T-helper 2 cell treated with Interferon-gamma antibody and Interleukin-4, amounts not matched to agents 5 μg/mL and 100 μg/mL, for 36 hours (primary cell): ENCODE measurements around the gene B9D2.

ENCODE experiments used
- DNase-seq: peaks from one replicate; pipeline ENCODE4 v3.0.0; 2021; ENCODE audit warnings: low spot score
- H3K27ac Mint-ChIP-seq: one replicate; pipeline ENCODE4 v1.8.0; 2021; ENCODE audit warnings: mild to moderate bottlenecking, mixed read lengths
- H3K27me3 Mint-ChIP-seq: one replicate; pipeline ENCODE4 v1.8.0; 2021; ENCODE audit warnings: low read depth, mixed read lengths
- H3K36me3 Mint-ChIP-seq: one replicate; pipeline ENCODE4 v1.8.0; 2021; ENCODE audit warnings: low read depth, mixed read lengths
- H3K4me1 Mint-ChIP-seq: one replicate; pipeline ENCODE4 v1.8.0; 2021; ENCODE audit warnings: low read depth, mixed read lengths
- H3K4me3 Mint-ChIP-seq: one replicate; pipeline ENCODE4 v1.8.0; 2022; ENCODE audit warnings: mild to moderate bottlenecking, moderate library complexity, mixed read lengths
- H3K9me3 Mint-ChIP-seq: one replicate; pipeline ENCODE4 v1.8.0; 2021; ENCODE audit warnings: mixed read lengths

The B9D2 gene

DNA sequence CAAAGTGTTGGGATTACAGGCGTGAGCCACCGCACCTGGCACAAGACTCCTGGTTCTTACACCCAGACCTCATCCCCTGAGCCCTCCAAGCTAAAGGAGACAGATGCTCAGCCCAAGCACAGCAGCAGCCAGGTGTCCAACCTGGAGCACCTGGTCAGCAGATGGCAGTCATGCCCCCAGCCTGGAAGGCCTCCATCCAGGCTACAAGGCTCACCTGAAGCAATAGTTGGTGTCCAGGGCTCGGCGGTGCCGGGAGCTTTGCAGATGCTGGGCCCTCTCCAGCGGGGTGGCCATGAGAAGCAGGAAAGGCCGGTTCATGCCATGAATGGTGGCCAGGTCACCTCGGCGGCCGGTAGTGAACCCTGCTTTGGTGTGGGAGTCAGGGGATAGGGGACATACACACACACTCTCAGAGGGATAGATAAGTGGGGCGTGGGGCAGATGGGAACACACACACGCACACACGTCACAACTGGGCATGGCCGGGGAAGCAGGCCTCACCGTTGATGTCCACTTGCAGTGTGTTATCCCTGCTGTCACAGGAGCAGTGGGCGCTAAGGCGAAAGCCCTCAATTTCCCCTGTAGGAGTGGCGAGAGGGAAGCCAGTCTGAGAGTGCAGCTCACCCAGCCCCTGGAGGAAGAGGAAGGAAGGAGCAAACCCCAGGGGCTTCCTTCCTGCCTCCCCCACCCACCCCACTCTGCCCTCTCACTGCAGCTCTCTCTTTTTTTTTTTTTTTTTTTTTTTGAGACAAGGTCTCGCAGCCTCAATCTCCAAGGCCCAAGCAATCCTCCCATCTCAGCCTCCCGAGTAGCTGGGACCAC is 22.1 kb downstream of the B9D2 start:
- Mint-ChIP-seq H3K9me3 (no peaks in the 10 kb centered on the region), H3K36me3 (peaks cover 59% of the 10 kb centered on the region), H3K4me3 (peak overlapping the region; percentile 4), H3K4me1 (peaks cover 25% of the 10 kb centered on the region), H3K27me3 (no peaks in the 10 kb centered on the region), H3K27ac (no peak overlapping the region)
- DNase-seq = no peak

DNA sequence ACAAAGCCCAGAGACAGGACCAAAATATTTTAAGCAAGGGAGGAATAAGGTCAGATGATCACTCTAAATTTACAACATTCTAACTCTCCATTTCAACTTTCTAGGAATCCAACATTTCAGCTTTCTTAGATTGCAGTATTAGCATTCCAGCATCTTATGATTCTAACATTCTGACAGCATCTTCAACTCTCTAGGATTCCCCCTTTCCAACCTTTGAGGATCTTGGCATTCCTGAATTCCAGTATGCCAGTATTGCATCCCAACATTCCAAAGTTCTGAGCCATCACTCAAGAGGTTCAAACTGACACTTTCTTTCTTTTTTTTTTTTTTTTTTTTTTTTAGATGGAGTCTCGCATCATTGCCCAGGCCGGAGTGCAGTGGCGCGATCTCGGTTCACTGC is 24.0 kb downstream of the B9D2 start:
- peaks cover 27% of the 10 kb centered on the region for H3K4me1 Mint-ChIP-seq
- peaks cover 54% of the 10 kb centered on the region for H3K36me3 Mint-ChIP-seq
- DNase-seq = no peak
- no peak overlapping the region for H3K4me3 Mint-ChIP-seq
- peak overlapping the region; percentile 45 for H3K27ac Mint-ChIP-seq
- H3K9me3 Mint-ChIP-seq = no peaks in the 10 kb centered on the region
- no peaks in the 10 kb centered on the region for H3K27me3 Mint-ChIP-seq

DNA sequence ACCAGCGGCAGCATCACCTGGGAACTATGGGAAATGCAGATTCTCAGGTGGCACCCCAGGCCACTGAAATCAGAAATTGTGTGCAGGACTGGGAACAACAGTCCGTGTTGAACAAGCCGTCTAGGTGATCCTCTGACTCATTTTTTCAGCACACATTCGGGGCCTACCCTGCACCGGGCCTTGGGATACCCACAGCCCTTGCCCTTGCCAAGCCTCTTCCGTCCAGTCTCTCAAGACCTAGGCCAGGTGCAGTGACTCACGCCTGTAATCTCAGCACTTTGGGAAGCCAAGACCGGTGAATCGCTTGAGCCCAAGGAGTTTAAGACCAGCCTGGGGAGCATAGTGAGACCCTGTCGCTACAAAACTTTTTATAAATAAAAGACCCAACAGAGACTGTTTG is 28.5 kb downstream of the B9D2 start:
- Mint-ChIP-seq H3K9me3 (no peaks in the 10 kb centered on the region), H3K36me3 (peaks cover 50% of the 10 kb centered on the region), H3K27ac (no peak overlapping the region), H3K4me3 (no peak overlapping the region), H3K4me1 (peaks cover 28% of the 10 kb centered on the region), H3K27me3 (no peaks in the 10 kb centered on the region)
- no peak for DNase-seq

DNA sequence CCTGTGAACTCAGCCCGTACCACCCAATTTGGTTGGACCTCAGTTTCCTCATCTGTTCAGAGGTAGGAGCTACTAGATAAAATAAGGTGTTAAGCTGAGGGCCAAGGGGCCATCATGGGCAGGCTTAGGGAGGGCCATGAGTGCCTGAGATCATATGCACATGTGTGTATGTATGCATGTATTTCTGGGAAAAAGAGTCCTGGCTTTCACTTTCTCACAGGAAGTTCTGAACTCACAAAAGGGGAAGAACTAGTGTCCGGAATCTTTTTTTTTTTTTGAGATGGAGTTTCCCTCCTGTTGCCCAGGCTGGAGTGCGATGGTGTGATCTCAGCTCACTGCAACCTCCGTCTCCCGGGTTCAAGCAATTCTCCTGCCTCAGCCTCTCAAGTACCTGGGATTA is 29.2 kb downstream of the B9D2 start:
- H3K27me3 Mint-ChIP-seq = no peaks in the 10 kb centered on the region
- peaks cover 27% of the 10 kb centered on the region for H3K4me1 Mint-ChIP-seq
- no peaks in the 10 kb centered on the region for H3K9me3 Mint-ChIP-seq
- peak overlapping the region; percentile 15 for H3K27ac Mint-ChIP-seq
- DNase-seq = no peak
- peaks cover 48% of the 10 kb centered on the region for H3K36me3 Mint-ChIP-seq
- no peak overlapping the region for H3K4me3 Mint-ChIP-seq

DNA sequence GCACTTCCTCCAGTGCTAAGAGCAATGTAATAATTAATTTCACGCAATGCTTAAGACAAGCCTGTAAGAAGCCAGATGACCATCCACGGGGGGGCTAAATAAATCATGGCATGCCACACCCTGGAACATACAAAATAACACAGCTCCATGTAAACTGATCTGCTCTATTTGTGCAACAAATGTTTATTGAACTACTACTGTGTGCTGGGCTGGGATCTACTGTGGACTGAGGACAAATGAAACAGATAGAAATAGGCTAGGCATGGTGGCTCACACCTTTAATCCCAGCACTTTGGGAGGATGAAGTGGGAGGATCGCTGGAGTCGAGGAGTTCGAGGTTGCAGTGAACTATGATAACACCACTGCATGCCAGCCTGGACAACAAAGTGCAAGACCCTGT is 31.5 kb downstream of the B9D2 start:
- no peaks in the 10 kb centered on the region for H3K9me3 Mint-ChIP-seq
- no peak for DNase-seq
- H3K27ac Mint-ChIP-seq = peak overlapping the region; percentile 21
- no peaks in the 10 kb centered on the region for H3K27me3 Mint-ChIP-seq
- peaks cover 39% of the 10 kb centered on the region for H3K4me1 Mint-ChIP-seq
- no peak overlapping the region for H3K4me3 Mint-ChIP-seq
- peaks cover 54% of the 10 kb centered on the region for H3K36me3 Mint-ChIP-seq

DNA sequence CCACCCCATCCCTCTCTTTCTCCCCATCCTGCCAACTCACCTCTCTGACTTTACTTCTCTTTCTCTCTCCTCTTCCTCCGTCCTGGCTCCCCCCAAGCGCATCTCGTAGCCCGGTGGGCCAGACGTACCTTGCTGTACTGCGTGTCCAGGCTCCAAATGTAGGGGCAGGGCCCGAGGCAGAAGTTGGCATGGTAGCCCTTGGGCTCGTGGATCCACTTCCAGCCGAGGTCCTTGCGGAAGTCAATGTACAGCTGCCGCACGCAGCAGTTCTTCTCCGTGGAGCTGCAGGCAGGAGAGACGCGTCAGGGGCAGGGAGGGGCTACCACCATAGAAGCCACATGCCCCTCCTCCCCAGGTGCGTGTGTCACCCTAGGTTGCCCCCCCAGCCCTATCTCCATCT is 31.9 kb downstream of the B9D2 start:
- Mint-ChIP-seq H3K9me3 (no peaks in the 10 kb centered on the region), H3K4me1 (peaks cover 41% of the 10 kb centered on the region), H3K27me3 (no peaks in the 10 kb centered on the region), H3K27ac (peak overlapping the region; percentile 52), H3K36me3 (peaks cover 55% of the 10 kb centered on the region), H3K4me3 (no peak overlapping the region)
- DNase-seq = no peak

DNA sequence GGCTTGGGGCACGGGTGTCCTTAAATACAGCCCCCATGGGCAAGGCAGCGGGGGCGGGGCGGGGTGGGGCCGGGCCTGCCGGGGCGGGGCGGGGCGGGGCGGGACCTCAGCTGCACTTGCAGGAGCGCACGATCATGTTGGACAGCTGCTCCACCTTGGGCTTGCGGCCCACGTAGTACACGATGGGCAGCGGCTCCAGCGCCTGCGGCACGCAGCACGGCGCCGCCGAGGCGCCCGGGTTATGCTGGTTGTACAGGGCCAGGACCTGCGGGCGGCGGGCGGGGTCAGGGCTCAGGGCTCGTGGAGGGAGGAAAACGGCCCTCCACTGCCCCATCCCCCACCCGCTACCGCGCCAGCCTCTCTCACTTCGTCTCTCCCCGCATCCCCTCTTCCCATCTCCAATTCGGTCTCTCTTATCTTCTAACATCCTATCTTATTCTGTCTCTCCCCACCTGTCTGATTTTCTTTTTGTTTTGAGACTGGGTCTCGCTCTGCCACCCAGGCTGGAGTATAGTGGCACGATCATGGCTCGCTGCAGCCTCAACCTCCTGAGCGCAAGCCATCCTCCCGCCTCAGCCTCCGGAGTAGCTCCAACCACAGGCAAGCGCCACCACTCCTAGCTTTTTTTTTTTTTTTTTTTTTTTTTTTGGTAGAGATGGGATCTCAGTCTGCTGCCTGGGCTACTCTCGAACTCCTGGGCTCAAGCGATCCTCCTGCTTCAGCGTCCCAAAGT is 32.8 kb downstream of the B9D2 start:
- H3K9me3 Mint-ChIP-seq = no peaks in the 10 kb centered on the region
- peaks cover 50% of the 10 kb centered on the region for H3K4me1 Mint-ChIP-seq
- peak overlapping the region; percentile 40 for H3K4me3 Mint-ChIP-seq
- no peak for DNase-seq
- peaks cover 58% of the 10 kb centered on the region for H3K36me3 Mint-ChIP-seq
- peak overlapping the region; percentile 52 for H3K27ac Mint-ChIP-seq
- no peaks in the 10 kb centered on the region for H3K27me3 Mint-ChIP-seq

DNA sequence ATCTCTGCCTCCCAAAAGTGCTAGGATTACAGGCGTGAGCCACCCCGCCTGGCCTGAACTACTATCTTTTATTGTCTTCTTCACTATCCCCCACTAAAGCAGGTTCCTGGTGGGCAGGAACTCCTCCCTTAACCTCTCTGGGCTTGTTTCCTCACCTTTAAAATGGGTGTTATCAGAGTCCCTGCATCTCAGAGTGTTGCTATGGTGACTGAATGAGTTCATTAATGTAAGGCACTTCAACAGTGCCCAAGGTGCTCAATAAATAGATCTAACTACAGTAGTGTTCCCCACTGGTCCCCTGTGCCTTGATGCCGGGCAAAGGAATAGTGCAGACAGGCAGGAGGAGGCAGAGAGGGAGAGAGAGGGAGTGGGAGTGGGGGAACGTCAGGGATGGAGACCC is 33.5 kb downstream of the B9D2 start:
- Mint-ChIP-seq H3K36me3 (peaks cover 57% of the 10 kb centered on the region), H3K27ac (peak overlapping the region; percentile 90), H3K27me3 (no peaks in the 10 kb centered on the region), H3K4me3 (peak overlapping the region; percentile 54), H3K9me3 (no peaks in the 10 kb centered on the region), H3K4me1 (peaks cover 50% of the 10 kb centered on the region)
- no peak for DNase-seq

DNA sequence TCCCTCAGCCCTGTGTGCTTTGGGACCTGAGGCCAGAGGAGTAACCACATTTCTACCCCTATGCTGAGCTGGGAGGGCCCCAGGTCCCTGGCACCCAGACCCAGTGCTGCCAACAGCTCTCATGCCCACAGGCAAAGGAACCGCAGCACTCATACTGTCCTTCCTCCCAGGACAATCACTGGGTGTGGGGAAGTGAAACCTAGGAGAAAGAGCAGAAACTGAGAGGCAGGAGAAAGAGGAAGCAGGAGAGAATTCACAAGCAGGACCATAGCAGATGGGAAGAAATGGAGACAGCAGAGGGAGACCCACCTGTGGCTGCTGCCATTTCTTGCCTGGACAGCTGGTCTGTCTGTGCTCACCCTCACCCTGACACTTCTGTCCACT is 35.1 kb downstream of the B9D2 start:
- Mint-ChIP-seq H3K27me3 (no peaks in the 10 kb centered on the region), H3K9me3 (no peaks in the 10 kb centered on the region), H3K27ac (peak overlapping the region; percentile 92), H3K4me1 (peaks cover 53% of the 10 kb centered on the region), H3K36me3 (peaks cover 64% of the 10 kb centered on the region), H3K4me3 (peak overlapping the region; percentile 80)
- DNase-seq = no peak

DNA sequence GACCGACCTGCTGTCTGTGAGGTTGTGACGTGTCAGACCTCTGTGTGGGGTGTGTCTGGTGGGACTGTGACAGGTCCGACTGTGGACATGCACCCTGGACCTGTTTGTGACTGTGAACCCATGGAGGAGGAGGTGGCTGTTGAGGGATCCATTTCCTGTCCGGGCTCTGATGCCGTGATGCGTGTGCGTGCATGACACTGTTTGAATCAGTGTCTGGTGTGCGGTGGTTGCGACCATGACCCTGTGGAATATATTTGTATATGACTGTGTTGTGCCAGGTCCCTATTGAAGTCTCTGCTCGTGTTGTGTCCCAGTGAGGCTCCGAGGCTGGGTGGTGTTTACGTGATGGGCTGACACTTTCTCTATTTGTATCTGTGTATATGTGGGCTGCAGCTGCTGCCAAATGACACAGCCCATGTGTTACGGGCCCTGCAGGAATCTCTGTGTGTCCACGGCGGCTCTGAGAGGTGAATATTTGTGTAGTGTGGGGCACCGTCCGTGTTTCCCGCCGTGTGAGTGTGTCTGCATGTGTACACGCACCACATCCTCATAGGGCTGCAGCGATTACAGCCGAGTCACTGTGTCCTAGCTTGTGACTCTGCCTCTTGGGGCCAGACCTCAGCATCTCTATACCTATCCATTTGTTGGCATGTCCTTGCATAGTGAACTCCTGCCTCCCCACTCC is 35.6 kb downstream of the B9D2 start:
- DNase-seq = peak; percentile 68
- Mint-ChIP-seq H3K27ac (peak overlapping the region; percentile 92), H3K27me3 (no peaks in the 10 kb centered on the region), H3K9me3 (no peaks in the 10 kb centered on the region), H3K36me3 (peaks cover 61% of the 10 kb centered on the region), H3K4me1 (peaks cover 53% of the 10 kb centered on the region), H3K4me3 (peak overlapping the region; percentile 80)

DNA sequence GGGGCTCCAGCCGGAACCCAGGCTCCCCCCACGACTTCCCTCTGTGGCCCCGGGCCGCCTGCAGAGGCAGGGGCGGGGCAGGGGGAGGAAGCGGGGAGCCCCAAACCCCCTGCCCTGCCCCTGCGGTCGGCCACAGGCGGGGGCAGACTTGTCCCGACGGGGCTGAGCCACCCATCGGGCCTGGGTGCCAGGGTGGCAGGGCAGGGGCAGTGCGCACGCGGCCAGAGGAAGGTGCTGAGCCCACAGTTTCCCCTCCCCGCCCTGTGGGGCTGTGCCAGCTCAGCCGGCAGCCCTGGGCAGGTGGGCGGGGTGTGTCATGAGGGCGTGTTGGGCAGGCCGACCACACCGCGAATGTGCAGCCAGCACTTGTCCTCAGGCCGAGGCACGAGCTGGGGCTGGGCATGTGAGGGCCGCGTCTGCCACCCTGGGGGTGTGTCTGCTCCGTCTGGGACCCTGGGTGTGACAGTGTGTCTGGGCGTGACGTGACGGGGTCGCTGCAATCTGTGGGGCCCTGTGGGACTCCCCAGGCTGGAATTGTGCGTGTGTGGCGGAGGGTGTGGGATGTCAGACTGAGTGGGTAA is 36.3 kb downstream of the B9D2 start:
- Mint-ChIP-seq H3K9me3 (no peaks in the 10 kb centered on the region), H3K36me3 (peaks cover 64% of the 10 kb centered on the region), H3K27me3 (no peaks in the 10 kb centered on the region), H3K4me1 (peaks cover 54% of the 10 kb centered on the region), H3K4me3 (peak overlapping the region; percentile 80), H3K27ac (peak overlapping the region; percentile 92)
- DNase-seq = peak; percentile 90

DNA sequence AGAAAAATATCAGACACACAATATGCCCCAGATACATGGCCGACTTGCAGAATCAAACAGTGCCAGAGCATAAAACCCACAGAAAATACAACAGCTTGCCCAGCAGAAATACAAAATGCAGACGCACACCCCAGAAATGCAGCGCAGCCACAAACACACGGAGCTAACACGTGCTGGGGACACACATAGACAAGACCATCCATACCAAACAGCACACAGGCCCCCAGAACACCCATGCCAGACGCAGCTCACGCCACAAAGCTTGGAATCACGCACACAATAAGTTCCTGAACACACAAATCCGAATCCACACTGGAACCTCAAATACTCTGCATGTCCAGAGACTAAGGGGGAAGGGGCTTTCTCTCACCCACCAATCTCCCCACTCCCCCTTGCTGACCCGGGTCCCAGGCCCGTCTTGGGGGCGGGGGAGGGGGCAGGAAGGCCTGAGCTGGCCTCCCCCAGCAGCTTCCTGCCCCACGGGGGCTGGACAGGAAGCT is 36.8 kb downstream of the B9D2 start:
- H3K36me3 Mint-ChIP-seq = peaks cover 62% of the 10 kb centered on the region
- peak overlapping the region; percentile 79 for H3K27ac Mint-ChIP-seq
- H3K4me3 Mint-ChIP-seq = peak overlapping the region; percentile 76
- H3K9me3 Mint-ChIP-seq = no peaks in the 10 kb centered on the region
- H3K4me1 Mint-ChIP-seq = peaks cover 50% of the 10 kb centered on the region
- no peak for DNase-seq
- H3K27me3 Mint-ChIP-seq = no peaks in the 10 kb centered on the region

DNA sequence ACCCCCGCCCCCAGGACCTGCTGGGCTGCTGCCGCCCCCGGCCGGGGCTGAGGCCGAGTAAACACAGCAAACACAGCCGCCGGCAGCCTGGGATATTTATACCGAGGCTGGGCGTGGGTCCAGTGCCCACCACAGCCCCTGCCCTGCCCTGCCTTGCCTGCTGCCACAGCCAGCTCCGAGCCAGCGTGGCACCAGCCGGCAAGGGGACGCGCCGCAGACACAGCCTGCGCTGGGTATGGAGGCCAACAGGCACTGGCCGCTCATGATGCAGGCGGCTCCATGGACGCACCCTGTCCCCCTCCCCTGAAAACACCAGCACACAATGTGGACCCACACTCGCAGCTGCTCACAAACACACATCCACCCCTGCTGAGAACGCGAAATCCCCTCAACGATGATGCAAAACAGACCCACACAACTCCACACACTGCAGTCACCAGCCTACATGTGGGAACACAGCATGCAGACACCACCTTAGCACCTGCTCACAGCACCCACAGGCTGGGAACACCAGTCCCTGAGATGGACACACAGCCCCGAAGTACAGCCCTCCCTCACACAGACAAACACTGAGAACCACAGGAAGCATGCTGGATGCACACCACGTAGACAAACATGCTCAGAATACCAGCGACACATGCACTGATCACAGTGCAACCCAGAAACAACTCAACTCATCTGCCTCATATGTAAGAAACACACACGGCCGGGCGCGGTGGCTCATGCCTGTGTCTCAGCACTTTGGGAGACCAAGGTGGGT is 37.8 kb downstream of the B9D2 start:
- peak overlapping the region; percentile 76 for H3K4me3 Mint-ChIP-seq
- no peaks in the 10 kb centered on the region for H3K27me3 Mint-ChIP-seq
- no peak for DNase-seq
- H3K9me3 Mint-ChIP-seq = no peaks in the 10 kb centered on the region
- H3K36me3 Mint-ChIP-seq = peaks cover 56% of the 10 kb centered on the region
- H3K4me1 Mint-ChIP-seq = peaks cover 43% of the 10 kb centered on the region
- peak overlapping the region; percentile 79 for H3K27ac Mint-ChIP-seq
